HEK293T (cell line): ENCODE data around the gene CDHR1.

Experiments
- CTCF ChIA-PET: fragments of 350-600 bp; formaldehyde crosslinking; extraction: SDS; loops from one replicate; lab custom pipeline; 2021; ENCODE audit warnings: antibody characterized with exemption, inconsistent platforms; lab: Yijun Ruan, JAX
- POLR2A ChIA-PET: fragments of 350-600 bp; formaldehyde crosslinking; extraction: SDS; loops from one replicate; lab custom pipeline; 2020; ENCODE audit warnings: antibody characterized with exemption, inconsistent platforms; lab: Yijun Ruan, JAX
- DNase-seq: peaks from one replicate; pipeline ENCODE4 v3.0.0; 2012; ENCODE audit warnings: mixed read lengths; ENCODE audit errors: extremely low spot score
- ARNT ChIP-seq: fragments of 450-650 bp; IDR thresholded peaks from 2 replicates; pipeline ENCODE4 v1.6.1; 2017; ENCODE audit warnings: mild to moderate bottlenecking
- BHLHE40 ChIP-seq: fragments of 450-650 bp; IDR thresholded peaks from 2 replicates; pipeline ENCODE4 v1.6.1; 2016; ENCODE audit warnings: mild to moderate bottlenecking, moderate library complexity, borderline replicate concordance
- CTBP1 ChIP-seq: fragments of 450-650 bp; IDR thresholded peaks from 2 replicates; pipeline ENCODE4 v1.6.1; 2016; ENCODE audit warnings: borderline replicate concordance
- ELF4 ChIP-seq: fragments of 450-650 bp; IDR thresholded peaks from 2 replicates; pipeline ENCODE4 v1.6.1; 2017; ENCODE audit warnings: antibody characterized with exemption
- FOXA1 ChIP-seq: fragments of 450-650 bp; IDR thresholded peaks from 2 replicates; pipeline ENCODE4 v1.6.1; 2016; ENCODE audit warnings: mild to moderate bottlenecking
- FOXK2 ChIP-seq: fragments of 450-650 bp; IDR thresholded peaks from 2 replicates; pipeline ENCODE4 v1.6.1; 2016; ENCODE audit warnings: mild to moderate bottlenecking
- FOXM1 ChIP-seq: fragments of 450-650 bp; IDR thresholded peaks from 2 replicates; pipeline ENCODE4 v1.6.1; 2017; ENCODE audit warnings: mild to moderate bottlenecking, borderline replicate concordance
- HDGF ChIP-seq: fragments of 450-650 bp; IDR thresholded peaks from 2 replicates; pipeline ENCODE4 v1.6.1; 2017; ENCODE audit warnings: antibody characterized with exemption, borderline replicate concordance
- L3MBTL2 ChIP-seq: fragments of 450-650 bp; conservative IDR thresholded peaks from 2 replicates; pipeline ENCODE4 v1.6.1; 2016; ENCODE audit warnings: mild to moderate bottlenecking
- LEF1 ChIP-seq: fragments of 450-650 bp; IDR thresholded peaks from 2 replicates; pipeline ENCODE4 v1.6.1; 2017; ENCODE audit warnings: mild to moderate bottlenecking, borderline replicate concordance
- NFRKB ChIP-seq: fragments of 450-650 bp; IDR thresholded peaks from 2 replicates; pipeline ENCODE4 v1.6.1; 2016; ENCODE audit warnings: mild to moderate bottlenecking, moderate library complexity
- SP1 ChIP-seq: fragments of 450-650 bp; IDR thresholded peaks from 2 replicates; pipeline ENCODE4 v1.6.1; 2017
- SUZ12 ChIP-seq: fragments of 450-650 bp; IDR thresholded peaks from 2 replicates; pipeline ENCODE4 v1.6.1; 2016; ENCODE audit warnings: mild to moderate bottlenecking
- TARDBP ChIP-seq: fragments of 450-650 bp; IDR thresholded peaks from 2 replicates; pipeline ENCODE4 v1.6.1; 2016
- ZNF384 ChIP-seq: fragments of 450-650 bp; IDR thresholded peaks from 2 replicates; pipeline ENCODE4 v1.6.1; 2016
- TF ChIP-seq, protein P1 (sequence below): fragments of 450-650 bp; IDR thresholded peaks from 2 replicates; pipeline ENCODE4 v1.6.1; 2016

CDHR1 gene

DNA sequence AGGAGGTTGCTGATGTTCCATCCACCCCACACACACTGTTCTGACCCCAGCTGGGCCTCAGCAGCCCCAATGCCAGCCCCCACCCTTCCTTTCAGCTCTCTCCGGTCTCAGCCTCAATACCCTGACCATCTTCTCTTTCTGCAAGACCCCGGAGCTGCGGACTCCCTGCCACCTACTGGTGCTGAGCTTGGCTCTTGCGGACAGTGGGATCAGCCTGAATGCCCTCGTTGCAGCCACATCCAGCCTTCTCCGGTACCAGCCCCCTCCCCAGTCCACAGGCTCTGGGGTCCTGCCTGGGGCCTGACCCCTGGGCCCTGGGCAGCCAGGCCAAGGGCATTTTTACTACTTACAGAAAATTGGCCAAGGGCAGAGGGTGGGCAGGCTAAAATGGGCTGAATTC lies 53.2 kb downstream of the CDHR1 start:
- POLR2A ChIA-PET: no interaction called here
- no peak for DNase-seq
- TF ChIP-seq TARDBP: no peak
- TF ChIP-seq FOXA1: no peak
- no peak for TF ChIP-seq ARNT
- no peak for TF ChIP-seq NFRKB
- TF ChIP-seq SP1: no peak
- no peak for TF ChIP-seq HDGF
- no peak for TF ChIP-seq SUZ12
- TF ChIP-seq FOXK2: no peak
- TF ChIP-seq ELF4: no peak
- no peak for TF ChIP-seq ZNF384

DNA sequence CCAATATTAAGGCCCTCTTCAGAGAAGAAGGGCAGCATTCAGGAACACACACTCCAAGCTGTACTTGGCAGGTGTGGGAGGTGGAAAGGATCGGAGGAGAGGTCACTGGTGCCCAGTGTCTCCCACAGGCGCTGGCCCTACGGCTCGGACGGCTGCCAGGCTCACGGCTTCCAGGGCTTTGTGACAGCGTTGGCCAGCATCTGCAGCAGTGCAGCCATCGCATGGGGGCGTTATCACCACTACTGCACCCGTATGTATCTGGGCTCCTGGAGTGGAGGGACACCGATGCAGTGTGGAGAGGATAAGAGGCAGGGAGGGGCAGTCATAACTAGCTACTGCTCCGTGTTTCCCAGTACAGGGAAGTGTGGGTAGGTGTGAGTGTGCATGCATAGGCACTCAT lies 54.5 kb downstream of the CDHR1 start:
- TF ChIP-seq ELF4 (no peak), CTBP1 (no peak), L3MBTL2 (no peak), NFRKB (no peak)
- TF ChIP-seq, protein P1, sequence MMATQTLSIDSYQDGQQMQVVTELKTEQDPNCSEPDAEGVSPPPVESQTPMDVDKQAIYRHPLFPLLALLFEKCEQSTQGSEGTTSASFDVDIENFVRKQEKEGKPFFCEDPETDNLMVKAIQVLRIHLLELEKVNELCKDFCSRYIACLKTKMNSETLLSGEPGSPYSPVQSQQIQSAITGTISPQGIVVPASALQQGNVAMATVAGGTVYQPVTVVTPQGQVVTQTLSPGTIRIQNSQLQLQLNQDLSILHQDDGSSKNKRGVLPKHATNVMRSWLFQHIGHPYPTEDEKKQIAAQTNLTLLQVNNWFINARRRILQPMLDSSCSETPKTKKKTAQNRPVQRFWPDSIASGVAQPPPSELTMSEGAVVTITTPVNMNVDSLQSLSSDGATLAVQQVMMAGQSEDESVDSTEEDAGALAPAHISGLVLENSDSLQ: no peak
- POLR2A ChIA-PET: no interaction called here
- CTCF ChIA-PET: no interaction called here
- DNase-seq: no peak

More for the DNA sequence above, 53.2 kb downstream of the CDHR1 start:
- CTCF ChIA-PET: no interaction called here

DNA sequence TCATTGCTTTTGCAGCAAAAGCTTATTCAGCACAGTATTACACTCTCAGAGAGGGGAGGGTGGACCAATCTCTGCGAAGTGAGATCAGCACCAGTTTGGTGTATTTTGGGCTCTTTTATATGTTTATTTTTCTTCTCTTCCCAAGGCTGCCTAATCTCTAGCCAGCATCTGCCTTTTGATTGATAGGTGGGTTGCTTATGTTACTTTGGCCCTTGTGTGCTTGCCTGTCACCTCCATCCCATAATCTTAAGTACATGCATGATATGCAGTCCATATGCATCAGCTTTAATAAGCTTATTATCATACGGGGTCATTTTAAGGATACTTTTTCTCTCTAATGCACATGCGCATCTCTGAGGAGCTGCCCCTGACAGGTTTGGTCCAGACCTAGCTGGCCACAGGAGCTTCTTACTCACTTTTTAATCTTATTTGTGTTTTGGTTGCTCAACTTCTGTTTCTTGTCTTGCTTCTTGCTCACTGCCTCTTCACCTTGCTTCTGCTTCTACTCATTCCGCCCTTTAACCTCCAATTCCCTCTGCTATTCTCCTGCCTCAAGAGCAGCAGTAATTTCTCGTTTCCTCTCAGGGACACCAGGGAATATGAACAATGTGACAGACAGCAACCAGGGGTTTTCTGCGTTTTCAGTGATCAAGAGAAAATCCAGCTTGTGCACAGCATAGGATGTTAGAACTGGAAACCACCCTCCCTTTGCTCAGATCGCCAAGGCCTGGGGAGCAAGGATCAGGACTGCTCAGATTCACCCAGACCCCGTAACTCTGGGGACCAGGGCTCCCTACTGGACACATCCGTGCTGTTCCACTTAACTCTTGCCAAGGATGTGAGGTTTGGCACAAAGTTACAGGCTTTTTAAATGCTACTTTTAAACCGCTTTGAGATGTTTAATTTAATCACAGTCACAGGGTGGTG lies 60.5 kb downstream of the CDHR1 start:
- no peak for TF ChIP-seq HDGF
- no peak for TF ChIP-seq FOXK2
- TF ChIP-seq ZNF384: no peak
- no peak for TF ChIP-seq LEF1
- TF ChIP-seq TARDBP: no peak
- TF ChIP-seq ARNT: no peak
- TF ChIP-seq L3MBTL2: no peak
- no peak for TF ChIP-seq FOXM1
- no peak for TF ChIP-seq NFRKB
- no peak for TF ChIP-seq SP1
- TF ChIP-seq CTBP1: no peak
- no peak for TF ChIP-seq ELF4
- TF ChIP-seq, protein P1: no peak
- TF ChIP-seq FOXA1: no peak
- TF ChIP-seq SUZ12: no peak
- TF ChIP-seq BHLHE40: no peak
- DNase-seq: no peak
- POLR2A ChIA-PET: no interaction called here
- CTCF ChIA-PET: interaction anchor here (1.1 kb wide), 1 partner anchor 13 kb away, joined by 3 read pairs; no protein-coding TSS in a partner anchor

DNA sequence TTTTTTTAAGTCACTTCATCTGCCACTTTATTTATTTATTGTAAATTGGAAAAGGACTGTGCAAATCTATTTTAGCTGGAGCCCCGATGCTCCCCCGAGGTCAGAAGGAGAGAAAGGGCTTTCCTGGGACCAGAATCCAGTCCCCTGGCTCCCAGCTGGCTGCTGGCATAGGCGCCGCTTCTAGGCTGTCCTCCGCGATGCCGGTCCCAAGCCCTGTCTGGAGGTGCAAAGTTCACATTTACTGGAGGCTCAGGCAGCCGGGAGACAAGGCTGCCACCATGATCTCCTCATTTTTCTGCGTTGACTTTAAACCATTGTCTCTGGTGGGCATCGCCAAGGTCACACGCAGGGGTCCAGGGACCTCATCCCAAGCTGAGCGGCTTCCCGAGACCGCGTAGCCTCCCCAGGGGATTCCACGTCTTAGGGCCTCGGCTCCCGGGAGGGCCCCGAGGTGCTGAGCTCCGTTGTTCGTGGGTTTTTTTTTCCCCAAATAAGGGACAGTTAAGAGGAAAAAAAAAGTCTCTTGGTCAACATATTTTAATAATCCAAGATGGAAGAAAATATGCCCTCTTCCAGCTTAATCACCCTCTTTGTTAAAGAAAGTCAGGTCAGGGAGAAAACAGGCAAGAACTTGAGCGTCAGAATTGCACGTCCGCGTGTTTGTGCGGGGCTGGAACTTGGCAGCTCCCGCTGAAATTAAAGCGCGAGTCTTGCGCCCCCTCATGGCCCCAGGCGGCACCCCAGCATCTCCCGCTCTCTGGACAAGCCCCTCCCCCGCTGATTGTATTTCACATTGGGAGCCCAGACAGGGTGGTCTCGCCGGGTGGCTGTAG lies 62.4 kb downstream of the CDHR1 start:
- CTCF ChIA-PET: interaction anchor here (1.3 kb wide), 1 partner anchor 11 kb away, joined by 3 read pairs; no protein-coding TSS in a partner anchor
- POLR2A ChIA-PET: no interaction called here
- no peak for DNase-seq
- TF ChIP-seq CTBP1: no peak
- TF ChIP-seq, protein P1: no peak
- TF ChIP-seq FOXM1: no peak
- TF ChIP-seq HDGF: no peak
- no peak for TF ChIP-seq NFRKB
- TF ChIP-seq ARNT: no peak
- no peak for TF ChIP-seq LEF1
- TF ChIP-seq FOXA1: no peak

DNA sequence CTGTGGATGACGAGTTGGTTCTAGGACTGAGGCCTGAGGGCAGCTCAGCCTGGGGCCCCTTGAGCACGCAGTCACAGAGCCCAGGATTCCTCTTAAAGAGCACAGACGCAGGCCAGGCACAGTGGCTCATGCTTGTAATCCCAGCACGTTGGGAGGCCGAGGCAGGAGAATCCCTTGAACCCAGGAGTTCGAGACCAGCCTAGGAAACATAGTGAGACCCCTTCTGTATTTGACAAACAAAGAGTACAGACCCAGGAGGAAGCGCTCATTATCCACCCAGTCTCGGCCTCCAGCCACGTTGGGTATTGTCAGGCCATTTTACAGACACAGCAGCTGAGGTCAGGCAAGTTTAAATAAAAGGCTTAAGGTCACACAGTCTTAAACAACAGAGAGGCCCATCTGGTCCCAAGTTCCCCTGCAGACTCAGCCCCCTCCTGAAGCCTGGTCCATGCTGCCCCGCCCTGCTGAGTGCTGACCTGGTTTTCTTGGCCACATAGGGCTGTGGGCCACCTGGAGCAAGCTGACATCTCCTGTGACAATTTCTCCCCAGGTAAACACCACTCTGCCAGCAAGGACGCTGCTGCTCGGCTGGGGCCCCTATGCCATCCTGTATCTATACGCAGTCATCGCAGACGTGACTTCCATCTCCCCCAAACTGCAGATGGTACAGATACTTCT lies 63.1 kb downstream of the CDHR1 start:
- CTCF ChIA-PET: interaction anchor here (1.3 kb wide), 1 partner anchor 10 kb away, joined by 3 read pairs; no protein-coding TSS in a partner anchor
- TF ChIP-seq LEF1 (no peak), BHLHE40 (no peak), ARNT (no peak), ZNF384 (no peak), FOXM1 (no peak), ELF4 (no peak), CTBP1 (no peak), SP1 (no peak), TARDBP (no peak), HDGF (no peak), NFRKB (no peak), SUZ12 (no peak), FOXK2 (no peak), FOXA1 (no peak), L3MBTL2 (no peak)
- TF ChIP-seq, protein P1: no peak
- no peak for DNase-seq
- POLR2A ChIA-PET: no interaction called here
